HFFc6 (cell line): ENCODE data around the gene RASL10A. TPM values are rescaled to one million over a fixed set of nuclear protein-coding genes. Genes with fewer than 3 reads are reported as not detected.

Experiments
- DNase-seq: peaks from one replicate; pipeline ENCODE4 v3.0.0-alpha.2; 2018
- H3K27ac Mint-ChIP-seq: 2 replicates; pipeline ENCODE4 v1.8.0; 2020; ENCODE audit warnings: mild to moderate bottlenecking, mixed read lengths
- H3K27me3 Mint-ChIP-seq: 2 replicates; pipeline ENCODE4 v1.8.0; 2021; ENCODE audit warnings: mild to moderate bottlenecking, moderate library complexity, mixed read lengths; ENCODE audit not compliant: insufficient read depth
- H3K36me3 Mint-ChIP-seq: 2 replicates; pipeline ENCODE4 v1.8.0; 2021; ENCODE audit warnings: low read depth, mixed read lengths
- H3K4me1 Mint-ChIP-seq: 2 replicates; pipeline ENCODE4 v1.8.0; 2020; ENCODE audit warnings: low read depth, mixed read lengths
- H3K4me3 Mint-ChIP-seq: 2 replicates; pipeline ENCODE4 v1.8.0; 2020; ENCODE audit warnings: mild to moderate bottlenecking, moderate library complexity, mixed read lengths
- H3K9me3 Mint-ChIP-seq: 2 replicates; pipeline ENCODE4 v1.8.0; 2020; ENCODE audit warnings: mild to moderate bottlenecking, mixed read lengths
- CTCF ChIP-seq: fragments of 200-600 bp; sonication (generic); IDR thresholded peaks from 2 replicates; pipeline ENCODE4 v1.5.0; 2021; ENCODE audit warnings: antibody characterized with exemption, mild to moderate bottlenecking
- total RNA-seq, 6 experiments: library from RNA; stranded (reverse); fragmentation: NEBNext Ultra II Directional; extraction: Animal tissue kit (Norgen Biotek cat#: 25700); gene quantifications; 2 replicates in 1 of 6; 3 replicates in 5 of 6; pipeline ENCODE4 v1.2.3, GENCODE V29; 2021

Gene RASL10A
- total RNA-seq, 6 experiments from 2014 or later = 0.24 to 0.28 TPM; not detected in 4

- no peak overlapping the region; the same call in 1 of the 2 replicates for H3K27ac Mint-ChIP-seq
- no peaks in the 10 kb centered on the region for H3K9me3 Mint-ChIP-seq
- peaks cover 11% of the 10 kb centered on the region for H3K4me1 Mint-ChIP-seq
- TF ChIP-seq CTCF = no peak
- peaks cover 2% of the 10 kb centered on the region for H3K27me3 Mint-ChIP-seq
- H3K4me3 Mint-ChIP-seq = no peak overlapping the region
- no peaks in the 10 kb centered on the region; the same call in 1 of the 2 replicates for H3K36me3 Mint-ChIP-seq
- no peak for DNase-seq
These were observed 10.4 kb upstream of the RASL10A start for GRCh38 chr22:29325785-29326315.

- Mint-ChIP-seq H3K4me3 (no peak overlapping the region), H3K4me1 (peaks cover 6% of the 10 kb centered on the region), H3K9me3 (no peaks in the 10 kb centered on the region), H3K27ac (no peak overlapping the region), H3K36me3 (no peaks in the 10 kb centered on the region), H3K27me3 (peaks cover 2% of the 10 kb centered on the region)
- no peak for TF ChIP-seq CTCF
- DNase-seq = no peak
These were observed 9.9 kb upstream of the RASL10A start for GRCh38 chr22:29325356-29325755.

GRCh38 chr22:29323641-29324040, 8.1 kb upstream of the RASL10A start:
- no peak for DNase-seq
- Mint-ChIP-seq H3K9me3 (no peaks in the 10 kb centered on the region), H3K4me3 (no peak overlapping the region), H3K4me1 (no peaks in the 10 kb centered on the region), H3K27me3 (peaks cover 2% of the 10 kb centered on the region; the same call in 1 of the 2 replicates), H3K36me3 (no peaks in the 10 kb centered on the region), H3K27ac (no peak overlapping the region)
- TF ChIP-seq CTCF = no peak

- H3K9me3 Mint-ChIP-seq = no peaks in the 10 kb centered on the region
- no peak overlapping the region for H3K4me3 Mint-ChIP-seq
- H3K4me1 Mint-ChIP-seq = no peaks in the 10 kb centered on the region
- H3K36me3 Mint-ChIP-seq = no peaks in the 10 kb centered on the region
- H3K27ac Mint-ChIP-seq = no peak overlapping the region
- DNase-seq = no peak
- peaks cover 12% of the 10 kb centered on the region for H3K27me3 Mint-ChIP-seq
- peak; percentile 53 for TF ChIP-seq CTCF
These were observed 5.0 kb upstream of the RASL10A start for GRCh38 chr22:29320546-29320945.

- peaks cover 19% of the 10 kb centered on the region for H3K27me3 Mint-ChIP-seq
These were observed 3.6 kb upstream of the RASL10A start for GRCh38 chr22:29319072-29319471.

More at GRCh38 chr22:29319072-29319471, 3.6 kb upstream of the RASL10A start:
- H3K36me3 Mint-ChIP-seq = no peaks in the 10 kb centered on the region
- no peak overlapping the region for H3K4me3 Mint-ChIP-seq
- H3K4me1 Mint-ChIP-seq = peaks cover 8% of the 10 kb centered on the region
- DNase-seq = no peak
- H3K9me3 Mint-ChIP-seq = no peaks in the 10 kb centered on the region
- H3K27ac Mint-ChIP-seq = no peak overlapping the region
- no peak for TF ChIP-seq CTCF
